SK-N-MC (cell line): ENCODE measurements around the gene ZNF697.

Experiments
- EZH2 ChIP-seq: fragments of 200-600 bp; sonication (generic); IDR thresholded peaks from one replicate; pipeline ENCODE4 v1.6.1; 2017; ENCODE audit warnings: antibody characterized with exemption
- FOXP2 ChIP-seq: optimal IDR thresholded peaks from 2 replicates; pipeline ENCODE3; 2011; ENCODE audit warnings: mild to moderate bottlenecking, moderate library complexity; ENCODE audit not compliant: insufficient read depth; ENCODE audit errors: extremely low read length, control extremely low read depth
- POLR2AphosphoS5 ChIP-seq: IDR thresholded peaks from 2 replicates; pipeline ENCODE4 v1.6.1; 2012; ENCODE audit warnings: mild to moderate bottlenecking, low read depth, low read length, borderline replicate concordance

DNA sequence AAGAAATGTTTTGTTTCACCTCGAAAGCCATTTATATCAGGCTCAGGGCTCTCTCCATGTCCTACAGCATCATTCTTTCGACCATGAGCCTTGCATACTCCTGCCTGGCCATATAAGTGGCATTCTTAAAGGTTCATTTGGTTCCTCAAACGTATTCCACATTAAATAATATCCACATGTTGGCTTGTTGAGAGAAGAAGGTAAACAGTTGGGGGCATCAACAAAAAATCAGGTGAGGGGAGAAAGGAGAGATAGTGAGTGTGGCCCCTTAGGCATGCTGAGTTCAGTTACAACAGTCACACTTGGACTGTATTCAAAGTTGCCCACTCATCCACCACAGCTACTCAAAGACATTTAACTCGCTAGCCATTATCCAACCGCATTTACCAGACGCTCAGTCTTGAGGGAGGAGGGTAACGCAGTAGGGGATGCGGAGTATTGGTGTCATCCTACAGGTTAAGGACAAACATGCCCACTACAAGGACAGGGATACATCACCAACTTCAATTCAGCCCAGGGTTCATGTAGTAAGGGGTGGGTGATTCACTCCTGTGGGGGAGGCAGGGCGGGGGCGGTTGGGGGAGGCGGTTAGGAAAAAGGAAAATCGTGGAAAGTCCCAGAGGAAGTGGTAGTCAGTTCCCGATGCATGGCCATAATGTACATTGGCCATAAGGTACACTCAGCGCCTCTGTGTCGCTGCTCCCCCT lies 1.4 kb downstream of the ZNF697 start:
- TF ChIP-seq POLR2AphosphoS5 (no peak), EZH2 (no peak), FOXP2 (no peak)
